Ovary (tissue), 3 donors: ENCODE results near the gene HAP1.

ENCODE experiments used
- CTCF ChIP-seq, 3 donors: fragments of 450-650 bp in 2 of 3; fragments of 200-600 bp in 1 of 3; IDR thresholded peaks; one replicate each; pipeline versions ENCODE4 v1.5.1 to v1.8.0; 2016 to 2022; ENCODE audit warnings: antibody characterized with exemption in 3 of 3, mild to moderate bottlenecking in 1 of 3
- EP300 ChIP-seq: sonication (generic); formaldehyde crosslinking; IDR thresholded peaks from one replicate; pipeline ENCODE4 v1.6.1; 2017; ENCODE audit warnings: antibody characterized with exemption
- POLR2A ChIP-seq: fragments of 450-650 bp; IDR thresholded peaks from one replicate; pipeline ENCODE4 v1.6.1; 2017; ENCODE audit warnings: antibody characterized with exemption, mild to moderate bottlenecking, moderate library complexity
- donor health status: DM: no; HTN: no; CAD: no.

- TF ChIP-seq CTCF (IDR thresholded peaks at IDR 0.05), result no peak
- TF ChIP-seq POLR2A, result no peak
- TF ChIP-seq EP300, result no peak
Observed at GRCh38 chr17:41772218-41772585, 37.8 kb upstream of the HAP1 start.
